Osteocyte (in vitro differentiated cells): ENCODE measurements around the gene BZW2. TPM values are rescaled to one million over a fixed set of nuclear protein-coding genes. Genes with fewer than 3 reads are reported as not detected.
"Not testable (repeated sequence)": the region's sequence is repeated elsewhere in the genome, so short reads cannot be mapped to it uniquely, and the experiment has no call there.

Experiments
- DNase-seq: peaks from one replicate; pipeline ENCODE4 v3.0.0; 2021; ENCODE audit warnings: mixed read lengths; ENCODE audit not compliant: unreplicated experiment; ENCODE audit errors: extremely low spot score
- H3K27ac Mint-ChIP-seq: one replicate; pipeline ENCODE4 v1.8.0; 2021; ENCODE audit warnings: mild to moderate bottlenecking, mixed read lengths; ENCODE audit not compliant: unreplicated experiment
- H3K27me3 Mint-ChIP-seq: one replicate; pipeline ENCODE4 v1.8.0; 2021; ENCODE audit warnings: mixed read lengths; ENCODE audit not compliant: unreplicated experiment
- H3K36me3 Mint-ChIP-seq: one replicate; pipeline ENCODE4 v1.8.0; 2021; ENCODE audit warnings: mixed read lengths; ENCODE audit not compliant: unreplicated experiment
- H3K4me1 Mint-ChIP-seq: one replicate; pipeline ENCODE4 v1.8.0; 2021; ENCODE audit warnings: mixed read lengths; ENCODE audit not compliant: unreplicated experiment
- H3K4me3 Mint-ChIP-seq: one replicate; pipeline ENCODE4 v1.8.0; 2021; ENCODE audit warnings: mild to moderate bottlenecking, moderate library complexity, mixed read lengths; ENCODE audit not compliant: unreplicated experiment
- H3K9me3 Mint-ChIP-seq: one replicate; pipeline ENCODE4 v1.8.0; 2021; ENCODE audit warnings: mixed read lengths; ENCODE audit not compliant: unreplicated experiment
- CTCF ChIP-seq: fragments of 200-600 bp; sonication (generic); IDR thresholded peaks from 2 replicates; pipeline ENCODE4 v1.5.0; 2021; ENCODE audit warnings: antibody characterized with exemption, mild to moderate bottlenecking, moderate library complexity
- total RNA-seq: library from RNA; stranded (reverse); gene quantifications from 2 replicates; pipeline ENCODE4 v1.2.1, GENCODE V29; 2021

The BZW2 gene
- total RNA-seq, 1 donor from 2014 or later, result 61.3 TPM

- no peak for DNase-seq
- no peaks in the 10 kb centered on the region for H3K9me3 Mint-ChIP-seq
- no peaks in the 10 kb centered on the region for H3K27me3 Mint-ChIP-seq
- no peak overlapping the region for H3K27ac Mint-ChIP-seq
- TF ChIP-seq CTCF, result no peak
- peaks cover 3% of the 10 kb centered on the region for H3K36me3 Mint-ChIP-seq
- H3K4me1 Mint-ChIP-seq, result peaks cover 30% of the 10 kb centered on the region
- H3K4me3 Mint-ChIP-seq, result no peak overlapping the region
These were observed 10.2 kb downstream of the BZW2 start for GRCh38 chr7:16656141-16656540.

DNA sequence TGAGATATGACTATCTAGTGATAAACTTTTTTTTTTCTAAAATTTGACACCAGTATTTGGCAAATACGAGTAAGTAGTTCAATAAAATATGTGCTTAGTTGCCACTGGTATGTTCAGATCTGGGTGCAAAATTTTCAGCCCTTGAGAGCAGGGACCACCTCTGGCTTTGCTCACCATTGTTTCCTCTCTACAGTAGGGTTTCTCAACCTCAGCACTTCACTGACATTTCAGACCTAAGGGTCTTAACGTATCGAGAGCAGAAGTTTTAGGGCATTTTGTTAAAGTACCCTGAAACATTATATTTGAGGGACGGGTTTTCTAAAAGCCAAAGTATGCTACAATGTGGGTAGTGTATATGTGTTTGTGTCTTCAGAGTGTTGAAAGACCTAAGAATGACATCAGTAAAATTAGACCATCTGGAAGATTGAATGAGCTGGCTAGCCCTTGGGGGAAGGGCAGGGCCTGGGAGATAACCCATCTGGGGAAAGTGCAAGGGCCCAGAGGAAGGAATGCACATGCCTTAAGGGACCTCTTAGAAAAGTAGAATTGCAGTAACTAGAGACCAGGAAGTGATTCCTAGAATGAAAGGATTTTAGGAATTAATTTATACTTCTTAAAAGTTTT, 11.8 kb downstream of the BZW2 start:
- H3K4me3 Mint-ChIP-seq, result no peak overlapping the region
- peak overlapping the region; percentile 55 for H3K27ac Mint-ChIP-seq
- TF ChIP-seq CTCF, result no peak
- H3K27me3 Mint-ChIP-seq, result no peaks in the 10 kb centered on the region
- H3K9me3 Mint-ChIP-seq, result no peaks in the 10 kb centered on the region
- peaks cover 35% of the 10 kb centered on the region for H3K4me1 Mint-ChIP-seq
- no peak for DNase-seq
- peaks cover 3% of the 10 kb centered on the region for H3K36me3 Mint-ChIP-seq

GRCh38 chr7:16659854-16660497, 14.0 kb downstream of the BZW2 start:
- peaks cover 36% of the 10 kb centered on the region for H3K4me1 Mint-ChIP-seq
- not testable (repeated sequence) for H3K27ac Mint-ChIP-seq, H3K36me3 Mint-ChIP-seq, H3K4me3 Mint-ChIP-seq, DNase-seq, H3K9me3 Mint-ChIP-seq, H3K27me3 Mint-ChIP-seq

GRCh38 chr7:16660702-16661464, 14.9 kb downstream of the BZW2 start:
- TF ChIP-seq CTCF, result no peak
- Mint-ChIP-seq H3K4me3 (no peak overlapping the region), H3K4me1 (peaks cover 33% of the 10 kb centered on the region), H3K36me3 (peaks cover 8% of the 10 kb centered on the region), H3K27ac (no peak overlapping the region), H3K27me3 (no peaks in the 10 kb centered on the region), H3K9me3 (no peaks in the 10 kb centered on the region)
- no peak for DNase-seq

DNA sequence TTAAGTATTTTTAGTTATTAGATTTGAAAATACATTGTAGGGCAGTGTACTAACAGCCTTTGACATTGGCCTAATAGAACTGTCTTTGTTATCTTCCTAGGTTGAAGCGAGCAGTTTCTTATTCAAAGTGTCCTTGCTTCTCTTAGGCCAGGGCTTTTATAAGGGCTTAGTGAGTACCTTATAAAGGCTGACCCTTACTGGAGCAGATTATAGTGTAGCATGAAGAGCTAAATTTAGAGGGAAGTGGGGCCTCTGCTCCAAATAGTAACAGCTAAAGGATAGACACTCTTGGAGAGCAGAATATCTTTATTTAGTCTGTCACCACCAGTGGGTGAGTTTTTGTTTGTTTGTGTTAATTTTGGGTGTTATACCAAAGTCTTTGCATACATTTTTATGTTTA, 15.9 kb downstream of the BZW2 start:
- no peak for DNase-seq
- Mint-ChIP-seq H3K36me3 (peaks cover 5% of the 10 kb centered on the region), H3K27me3 (no peaks in the 10 kb centered on the region), H3K4me3 (no peak overlapping the region), H3K27ac (peak overlapping the region; percentile 44), H3K9me3 (no peaks in the 10 kb centered on the region), H3K4me1 (peaks cover 30% of the 10 kb centered on the region)
- TF ChIP-seq CTCF, result no peak
